Hepatocyte (in vitro differentiated cells): ENCODE results near the gene ZNF622.

Experiments
- CTCF ChIP-seq: fragments of 200-600 bp; sonication (generic); IDR thresholded peaks from 2 replicates; pipeline ENCODE4 v1.5.1; 2016; ENCODE audit warnings: antibody characterized with exemption, mild to moderate bottlenecking; ENCODE audit not compliant: poor library complexity
- EZH2phosphoT487 ChIP-seq: fragments of 200-600 bp; sonication (generic); IDR thresholded peaks from one replicate; pipeline ENCODE4 v1.6.1; 2018; ENCODE audit warnings: antibody characterized with exemption, mild to moderate bottlenecking, low read depth, moderate library complexity; ENCODE audit not compliant: unreplicated experiment, severe bottlenecking

DNA sequence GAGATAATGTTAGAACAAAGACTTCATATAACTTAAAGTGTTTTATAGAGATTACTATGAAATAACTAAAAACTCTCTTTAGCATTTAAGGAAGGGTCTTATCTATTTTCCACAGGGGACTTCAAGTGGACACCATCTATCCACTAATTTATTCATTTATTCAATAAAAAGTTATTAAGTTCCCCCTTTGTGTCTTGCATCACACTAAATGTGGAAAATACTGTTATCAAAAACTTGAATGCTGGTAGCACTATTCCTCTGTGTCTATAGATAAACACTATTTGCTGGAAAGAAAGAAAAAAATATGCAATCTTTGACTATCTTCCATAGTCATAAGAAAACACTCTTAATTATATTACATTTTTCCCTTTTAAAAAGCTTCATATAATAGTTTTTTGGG, 20.1 kb upstream of the ZNF622 start:
- no peak for TF ChIP-seq CTCF
- no peak for TF ChIP-seq EZH2phosphoT487
